SKM-1 treated with dmso at 0.1 percent for 144 hours (cell line): ENCODE measurements around the gene ST6GALNAC6.
A peak's percentile ranks its signal among the peaks of the same experiment; 100 is the strongest.
"Not testable (repeated sequence)": the region's sequence is repeated elsewhere in the genome, so short reads cannot be mapped to it uniquely, and the experiment has no call there.

Source experiments
- DNase-seq: peaks from one replicate; lab custom pipeline; 2025; ENCODE audit not compliant: unreplicated experiment; lab: John Stamatoyannopoulos, UW

The ST6GALNAC6 gene

DNA sequence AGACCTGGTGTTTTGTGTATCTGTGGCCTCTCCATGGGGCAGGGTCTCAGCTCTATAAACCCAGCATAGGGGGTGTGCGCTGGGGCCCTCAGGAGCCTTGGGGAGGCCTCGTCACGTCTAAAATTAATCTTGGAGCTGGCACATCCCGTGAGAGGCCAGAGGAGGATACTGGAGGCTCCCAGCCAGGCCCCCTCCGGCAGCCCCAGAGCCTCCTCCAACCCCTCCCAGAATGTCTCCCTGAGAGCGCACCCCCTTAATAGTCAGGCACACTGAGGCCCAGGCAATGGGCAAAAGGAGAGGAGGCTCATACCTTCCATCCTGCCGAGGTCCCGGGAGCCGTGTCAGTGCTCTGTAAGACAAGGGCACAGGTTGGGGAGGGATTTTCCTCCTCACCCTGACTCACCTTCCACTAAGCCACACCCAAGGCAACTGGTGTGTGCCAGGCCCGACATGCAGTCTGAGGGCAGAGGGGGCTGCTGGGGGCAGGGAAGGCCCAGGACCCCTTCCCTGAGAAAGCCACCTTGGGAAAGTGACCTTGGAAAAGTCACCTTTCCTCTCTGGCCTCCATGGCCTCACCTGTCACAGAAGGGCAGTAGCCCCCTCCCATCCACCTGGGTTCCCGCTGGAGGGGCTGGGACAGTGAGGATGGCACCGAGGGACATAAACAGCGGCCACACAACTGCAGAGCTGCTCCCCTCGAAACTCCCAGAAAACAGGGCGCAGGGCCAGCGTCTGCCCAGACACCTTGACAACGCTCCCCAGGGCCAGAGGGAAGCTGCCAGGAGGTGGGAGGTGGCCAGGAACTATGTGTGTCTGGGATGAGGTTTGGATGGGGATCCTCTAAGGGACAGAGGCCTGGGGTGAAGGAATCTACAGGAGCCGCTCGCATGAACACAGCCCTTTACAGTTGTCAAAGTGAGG is 24.8 kb downstream of the ST6GALNAC6 start:
- no peak for DNase-seq

DNA sequence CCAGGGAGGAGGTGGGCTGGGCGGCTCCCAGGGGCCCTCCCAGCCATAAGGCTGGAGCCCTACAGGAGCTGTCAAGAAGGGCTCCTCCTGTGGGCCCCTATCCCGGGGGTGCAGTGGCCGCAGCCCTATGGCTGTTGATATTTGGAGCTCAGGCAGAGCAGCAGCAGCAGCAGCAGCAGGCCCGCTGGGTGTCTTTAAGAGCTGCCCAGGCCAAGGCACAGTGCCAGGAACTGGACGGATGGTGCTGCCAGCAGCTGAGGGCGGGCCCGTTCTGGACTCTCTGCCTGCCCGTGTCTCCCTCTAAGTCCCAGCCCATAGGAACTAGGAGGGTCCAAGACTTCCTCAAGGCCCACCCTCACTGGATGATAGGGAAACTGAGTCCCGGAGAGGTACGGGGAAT is 25.5 kb downstream of the ST6GALNAC6 start:
- DNase-seq, result no peak

DNA sequence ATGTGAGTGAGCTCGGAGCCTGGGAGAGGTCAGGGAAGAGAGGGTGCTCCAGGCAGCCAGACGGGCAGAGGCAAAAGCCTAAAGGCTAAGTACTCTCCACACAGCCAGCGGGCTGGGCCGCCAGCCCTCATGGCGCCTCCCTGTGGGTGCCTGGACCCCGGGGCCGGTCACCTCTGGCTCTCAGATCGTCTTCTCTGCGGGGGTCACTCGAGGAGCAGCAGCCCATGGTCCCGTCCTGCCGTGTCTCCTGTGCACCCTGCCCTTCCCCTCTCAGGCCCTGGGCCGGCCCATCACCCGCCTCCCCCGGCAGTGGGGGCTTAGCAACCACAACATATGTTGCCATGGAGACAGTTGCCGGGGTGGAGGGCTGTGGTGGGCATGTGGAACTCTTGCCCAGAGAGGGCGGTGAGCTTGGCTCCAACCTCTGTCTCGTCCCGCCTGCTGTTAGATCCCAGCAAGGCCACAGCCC is 26.1 kb downstream of the ST6GALNAC6 start:
- DNase-seq, result no peak

DNA sequence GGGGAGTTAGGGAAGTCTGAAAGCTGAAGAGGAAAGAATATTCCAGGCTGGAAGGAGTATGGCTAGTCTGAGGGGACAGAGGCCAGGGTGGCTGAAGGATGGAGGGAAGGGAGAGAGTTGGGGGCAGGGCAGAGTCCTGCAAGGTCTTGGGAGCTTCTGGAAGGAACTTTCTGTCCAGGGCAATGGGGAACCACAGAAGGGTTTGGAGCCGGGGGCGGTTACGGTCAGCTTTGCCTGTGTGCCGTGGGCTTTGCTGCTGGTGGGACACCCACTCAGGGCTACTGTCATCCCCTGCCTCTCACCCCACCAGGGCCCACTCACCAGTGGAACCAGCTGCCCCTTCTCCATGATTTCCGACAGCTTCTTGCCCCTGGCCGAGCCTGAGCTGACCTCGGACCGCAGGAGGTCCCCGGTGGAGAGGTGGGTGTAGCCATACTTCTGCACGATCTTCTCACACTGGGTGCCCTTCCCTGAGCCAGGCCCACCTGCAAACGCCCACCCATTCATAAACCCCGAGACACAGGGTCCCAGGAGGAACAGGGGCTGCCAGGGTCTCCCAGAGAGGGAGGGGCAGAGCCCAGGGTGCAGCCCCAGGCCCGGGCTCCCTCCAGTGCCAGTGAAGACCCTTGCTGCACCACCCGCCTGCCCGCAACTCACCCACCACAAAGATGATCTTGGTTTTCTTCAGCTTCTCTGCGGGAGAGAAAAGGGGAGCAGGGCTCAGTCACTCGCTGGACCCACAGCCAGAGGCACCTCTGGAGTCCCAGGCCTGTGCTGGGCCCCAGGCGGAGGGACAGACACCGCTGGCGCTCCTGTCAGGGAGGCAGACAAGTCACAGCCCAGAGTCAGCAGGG is 26.8 kb downstream of the ST6GALNAC6 start:
- no peak for DNase-seq

DNA sequence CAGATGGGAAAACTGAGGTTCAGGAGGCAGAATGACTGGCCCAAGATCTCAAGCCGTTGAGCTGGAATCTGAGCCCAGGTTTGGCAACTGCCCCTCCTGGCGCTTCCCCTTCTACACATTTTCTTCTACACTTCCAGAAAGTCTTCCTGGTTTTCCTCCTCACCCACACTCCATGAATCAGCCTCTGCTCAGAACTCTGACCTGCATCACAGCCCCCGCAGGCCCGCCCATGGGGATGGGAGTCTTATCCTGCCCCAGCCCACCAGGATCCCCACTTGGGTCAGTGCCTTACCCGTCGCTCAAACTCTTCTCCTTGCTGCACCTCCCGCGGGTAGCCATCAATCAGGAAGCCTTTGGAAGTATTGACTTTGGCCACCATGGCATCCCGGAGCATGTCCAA is 27.9 kb downstream of the ST6GALNAC6 start:
- no peak for DNase-seq

DNA sequence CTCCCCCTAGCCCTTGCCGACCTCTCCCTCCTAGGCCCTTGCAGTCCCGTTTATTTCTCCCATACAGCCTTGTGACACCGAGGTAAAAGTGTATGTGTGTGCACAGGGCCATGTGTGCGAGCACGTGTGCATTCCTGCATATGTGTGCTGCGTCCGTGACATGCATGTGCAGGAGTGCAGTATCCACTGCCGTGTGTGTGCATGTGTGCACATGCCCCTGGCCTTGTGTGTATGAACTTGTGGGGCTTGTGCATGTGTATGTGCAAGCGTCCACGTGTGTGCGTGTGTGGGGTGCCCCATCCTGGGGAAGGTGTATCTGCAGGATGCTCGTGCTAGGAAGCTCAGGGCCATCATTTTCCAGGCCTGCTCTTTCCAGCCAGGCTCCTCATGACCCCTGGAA is 28.5 kb downstream of the ST6GALNAC6 start:
- no peak for DNase-seq

DNA sequence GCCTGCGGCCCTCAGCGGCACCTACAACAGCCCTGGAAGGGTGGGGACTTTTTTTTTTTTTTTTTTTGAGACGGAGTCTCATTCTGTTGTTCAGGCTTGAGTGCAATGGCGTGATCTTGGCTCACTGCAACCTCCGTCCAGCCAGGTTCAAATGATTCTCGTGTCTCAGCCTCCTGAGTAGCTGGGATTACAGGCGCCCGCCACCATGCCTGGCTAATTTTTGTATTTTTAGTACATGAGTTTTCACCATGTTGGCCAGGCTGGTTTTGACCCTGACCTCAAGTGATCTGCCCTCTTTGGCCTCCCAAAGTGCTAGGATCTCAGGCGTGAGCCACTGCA is 29.3 kb downstream of the ST6GALNAC6 start:
- not testable (repeated sequence) for DNase-seq

DNA sequence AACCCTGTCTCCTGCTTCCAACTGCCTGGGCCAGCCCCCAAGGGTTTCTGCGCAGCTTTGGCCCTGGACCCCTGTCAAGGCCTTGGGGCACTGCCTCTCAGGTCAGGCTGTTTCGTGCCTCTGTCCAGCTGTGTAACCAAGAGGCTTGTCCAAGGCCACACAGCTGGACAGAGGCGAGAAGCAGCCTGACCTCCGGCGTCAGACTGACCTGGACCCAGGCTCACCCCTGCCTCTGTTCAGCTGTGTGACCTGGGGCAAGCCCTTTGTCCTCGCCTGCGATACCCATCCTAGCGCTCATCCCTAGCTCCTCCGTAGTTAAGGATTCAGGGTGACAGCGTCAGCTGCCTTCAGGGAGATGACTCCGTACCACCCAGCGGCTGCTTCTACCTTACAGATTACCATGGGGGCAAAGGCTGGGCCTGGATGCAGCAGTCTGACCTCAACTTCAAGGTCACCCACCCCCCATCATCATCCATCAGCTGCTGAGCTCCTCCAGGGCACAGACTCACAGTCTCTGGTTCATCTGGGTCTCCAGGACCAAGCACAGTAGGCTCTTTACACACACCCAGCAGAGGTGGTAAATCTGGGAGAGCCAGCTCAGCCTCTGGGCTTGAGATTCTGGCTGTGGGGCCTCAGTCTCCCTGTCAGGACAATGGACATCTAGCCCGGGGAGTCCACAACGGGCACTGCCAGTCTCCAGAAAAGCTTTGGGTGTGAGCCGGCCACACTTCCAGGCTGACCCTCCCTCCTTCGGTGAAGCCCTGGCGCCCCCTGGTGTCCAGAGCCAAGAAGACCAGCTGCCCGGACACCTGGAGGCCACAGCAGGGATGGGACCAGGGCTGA is 29.9 kb downstream of the ST6GALNAC6 start:
- peak; percentile 67 for DNase-seq

DNA sequence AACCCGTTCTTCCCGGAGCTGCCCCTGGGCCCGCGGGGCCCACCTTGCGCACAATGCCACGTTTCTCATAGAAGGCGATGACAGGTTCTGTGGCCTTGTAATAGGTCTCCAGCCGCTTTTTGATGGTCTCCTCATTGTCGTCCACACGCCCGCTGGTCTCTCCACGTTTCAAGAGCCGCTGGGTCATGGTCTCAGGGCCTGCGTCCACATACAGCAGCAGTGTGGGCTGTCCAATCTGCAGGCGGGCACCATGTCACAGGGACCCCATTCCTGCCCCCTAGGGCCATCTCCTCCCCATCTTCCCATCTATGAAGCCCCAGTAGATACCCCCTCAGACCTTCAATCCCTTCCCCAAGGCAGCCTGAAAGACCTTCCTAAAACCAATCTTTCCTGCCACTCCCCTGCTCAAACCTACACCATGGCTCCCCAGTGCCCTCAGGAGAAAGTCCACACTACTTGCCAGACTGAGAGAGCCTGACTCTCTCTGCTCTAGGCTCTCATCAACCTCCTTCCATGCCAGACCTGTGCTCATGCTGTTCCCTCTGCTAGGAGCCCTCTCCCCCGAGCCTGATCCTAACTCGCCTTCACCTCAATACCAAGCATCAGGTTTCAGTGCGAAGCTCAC is 31.0 kb downstream of the ST6GALNAC6 start:
- no peak for DNase-seq

DNA sequence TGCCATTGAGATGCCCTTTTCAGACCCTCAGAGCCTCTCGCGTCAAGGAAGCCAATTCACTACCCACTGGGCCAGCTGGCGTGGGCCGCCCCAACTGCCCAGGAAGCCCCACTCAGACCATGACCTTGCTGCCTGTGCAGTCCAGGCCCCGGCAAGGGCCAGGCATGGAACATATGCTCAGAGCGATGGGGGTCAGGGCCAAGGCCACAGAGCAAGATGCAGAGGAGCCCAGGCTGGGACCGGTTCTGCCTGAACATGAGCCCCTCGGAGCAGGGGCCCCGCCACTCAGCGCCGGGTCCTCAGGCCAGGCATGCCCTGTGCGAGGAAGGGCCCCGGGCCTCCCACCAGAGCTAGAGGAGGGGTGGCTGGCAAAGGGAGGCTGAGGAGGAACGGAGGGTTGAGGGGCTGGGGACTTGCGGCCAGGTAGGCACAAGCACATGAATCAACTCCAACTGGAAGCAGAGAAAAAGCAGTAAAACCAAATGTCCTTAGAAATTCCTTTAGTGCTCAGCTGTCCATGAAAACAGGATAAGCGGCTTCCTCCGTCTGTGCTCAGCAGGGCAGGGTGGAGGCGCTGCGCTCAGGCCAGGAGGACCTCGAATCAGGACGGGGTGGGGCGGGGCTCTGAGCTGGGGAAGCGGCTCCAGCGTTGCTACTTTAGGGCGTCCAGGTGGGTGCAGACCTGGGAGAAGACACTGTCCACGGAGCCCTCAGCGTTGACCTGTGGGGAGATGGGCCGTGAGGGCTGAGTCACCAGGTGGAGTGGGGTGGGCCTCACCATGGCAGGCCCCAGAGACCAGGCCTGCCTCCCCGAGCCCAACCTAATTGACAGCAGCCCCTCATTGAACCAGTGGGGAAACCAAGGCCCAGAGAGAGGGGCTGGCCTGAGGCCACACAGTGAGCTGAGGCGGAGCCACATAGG is 31.8 kb downstream of the ST6GALNAC6 start:
- no peak for DNase-seq

DNA sequence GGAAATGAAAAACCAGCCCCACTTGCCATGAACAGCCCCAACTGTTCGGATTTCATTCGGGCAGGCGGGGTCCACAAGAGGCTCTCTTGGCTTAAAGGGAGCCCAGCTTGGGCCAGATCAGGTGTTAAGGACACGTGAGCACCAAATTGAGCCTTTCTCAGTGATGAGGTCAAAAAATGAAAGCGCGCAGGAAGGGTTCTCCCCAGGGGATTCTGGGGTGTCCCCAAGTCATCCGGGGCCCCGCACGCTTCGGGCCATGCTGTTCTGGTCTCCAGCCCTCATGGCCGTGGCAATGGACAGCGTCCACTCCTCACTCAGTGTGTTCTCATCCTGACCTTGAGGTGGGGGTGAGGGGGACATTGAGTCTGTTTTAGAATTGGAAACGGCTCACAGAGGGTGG is 32.9 kb downstream of the ST6GALNAC6 start:
- DNase-seq, result no peak

DNA sequence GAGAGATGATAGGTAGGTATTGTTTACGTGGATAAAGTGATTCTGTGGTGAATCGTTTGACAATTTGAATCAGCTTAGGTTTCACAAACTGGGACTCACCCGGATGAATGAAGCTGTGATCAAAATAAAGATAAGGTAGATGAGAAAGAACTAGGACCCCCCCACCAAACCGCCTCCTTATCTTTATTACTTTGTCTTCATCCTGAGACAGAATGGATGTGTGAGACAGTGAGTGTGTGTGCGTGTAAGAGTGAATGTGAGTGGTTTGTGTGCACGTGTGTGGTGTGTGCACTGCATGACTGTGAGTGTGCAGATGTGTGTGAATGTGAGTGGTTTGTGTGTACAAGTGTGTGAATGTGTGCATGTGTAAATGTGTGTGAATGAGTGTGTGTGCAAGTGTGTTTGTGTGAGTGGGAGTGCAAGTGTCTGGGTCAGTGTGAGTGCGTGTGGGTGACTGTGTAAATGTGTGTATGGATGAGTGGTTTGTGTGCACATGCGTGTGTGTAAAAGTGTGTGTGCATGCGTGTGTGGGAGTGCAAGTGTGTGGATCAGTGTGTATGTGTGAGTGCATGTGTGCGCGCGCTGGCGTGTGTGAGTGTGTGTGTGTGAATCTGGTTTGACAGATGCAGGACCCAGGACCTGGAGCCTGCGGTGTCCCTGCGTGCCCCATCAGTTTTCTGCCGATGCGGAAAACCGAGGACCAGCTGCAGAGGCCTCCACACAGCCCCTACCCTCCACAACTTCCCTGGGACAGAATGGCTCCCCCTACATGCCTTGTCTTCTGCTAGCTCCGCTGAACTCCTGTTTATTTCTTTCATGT is 33.5 kb downstream of the ST6GALNAC6 start:
- no peak for DNase-seq

DNA sequence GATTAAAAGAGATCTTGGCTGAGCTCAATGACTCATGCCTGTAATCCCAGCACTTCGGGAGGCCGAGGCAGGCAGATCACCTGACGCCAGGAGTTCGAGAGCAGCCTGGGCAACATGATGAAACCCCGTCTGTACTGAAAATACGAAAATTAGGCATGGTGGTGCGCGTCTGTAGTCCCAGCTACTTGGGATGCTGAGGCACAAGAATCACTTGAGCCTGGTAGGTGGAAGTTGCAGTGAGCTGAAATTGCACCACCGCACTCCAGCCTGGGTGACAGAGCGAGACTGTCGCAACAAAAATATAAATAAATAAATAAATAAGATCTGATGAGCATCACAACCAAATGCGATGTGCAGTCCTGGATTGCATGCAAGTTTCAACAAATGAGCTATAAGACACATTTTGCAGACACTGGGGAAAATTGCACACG is 36.2 kb downstream of the ST6GALNAC6 start:
- no peak for DNase-seq

DNA sequence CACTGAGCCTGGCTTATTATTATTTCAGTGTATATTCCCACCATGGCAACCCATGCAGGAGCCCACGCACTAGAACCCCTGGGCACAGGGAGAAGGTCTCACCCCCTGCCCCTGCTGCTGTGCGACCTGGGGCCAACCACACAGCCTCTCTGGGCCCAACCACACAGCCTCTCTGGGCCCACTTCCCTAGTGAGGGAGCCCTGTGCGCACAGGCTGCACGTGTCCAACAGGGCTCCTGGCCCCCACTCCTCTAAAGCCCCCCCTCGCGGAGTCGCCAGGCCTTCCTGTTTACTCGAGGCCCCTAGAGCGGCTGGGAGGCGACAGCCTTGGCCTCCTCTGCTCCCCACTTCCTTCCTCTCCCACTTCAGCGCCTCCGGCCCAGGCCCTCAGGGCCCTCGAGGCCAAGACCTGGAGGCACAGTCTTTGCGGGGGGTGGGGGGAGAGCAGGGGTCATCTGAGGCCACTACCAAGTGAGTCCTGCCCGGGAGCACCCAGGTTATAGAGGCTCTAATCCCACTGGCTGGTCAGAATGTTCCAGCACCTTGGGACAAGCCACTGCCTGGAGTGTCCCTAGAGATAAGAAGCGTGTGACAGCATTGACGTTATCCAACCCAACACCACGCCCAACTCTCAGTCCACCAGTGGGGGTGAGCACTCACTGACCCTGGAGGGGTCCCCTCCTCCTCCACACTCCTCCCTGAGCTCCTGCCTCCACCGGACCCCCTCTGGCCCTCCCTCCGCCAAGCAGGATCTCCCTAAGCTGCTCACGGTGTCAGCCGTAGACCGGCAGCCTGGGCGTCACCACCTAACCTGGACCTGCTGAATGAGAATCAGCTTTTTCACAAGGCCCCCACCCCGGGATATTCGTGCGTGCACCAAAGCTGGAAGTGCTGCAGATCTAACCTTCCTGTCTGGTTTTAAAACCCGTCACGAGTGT is 37.1 kb downstream of the ST6GALNAC6 start:
- DNase-seq, result peak; percentile 95

DNA sequence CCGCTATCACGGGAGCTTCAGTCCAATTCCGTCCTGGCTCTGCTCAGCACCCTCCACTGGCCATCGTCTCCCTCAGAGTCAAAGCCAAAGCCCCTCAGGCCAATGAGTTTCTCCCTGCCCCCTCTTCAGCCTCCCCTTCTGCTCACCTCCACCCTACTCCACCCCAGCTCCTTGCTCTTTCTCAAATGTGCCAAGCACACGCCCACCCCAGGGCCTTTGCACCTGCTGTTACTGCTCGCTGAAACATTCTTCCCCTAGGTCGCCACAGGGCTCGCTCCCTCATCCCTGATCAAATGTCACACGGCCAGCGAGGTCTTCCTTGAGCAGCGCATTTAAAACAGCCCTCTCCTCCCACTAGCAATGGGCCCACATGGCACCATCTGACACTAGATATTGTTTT is 38.6 kb downstream of the ST6GALNAC6 start:
- no peak for DNase-seq

DNA sequence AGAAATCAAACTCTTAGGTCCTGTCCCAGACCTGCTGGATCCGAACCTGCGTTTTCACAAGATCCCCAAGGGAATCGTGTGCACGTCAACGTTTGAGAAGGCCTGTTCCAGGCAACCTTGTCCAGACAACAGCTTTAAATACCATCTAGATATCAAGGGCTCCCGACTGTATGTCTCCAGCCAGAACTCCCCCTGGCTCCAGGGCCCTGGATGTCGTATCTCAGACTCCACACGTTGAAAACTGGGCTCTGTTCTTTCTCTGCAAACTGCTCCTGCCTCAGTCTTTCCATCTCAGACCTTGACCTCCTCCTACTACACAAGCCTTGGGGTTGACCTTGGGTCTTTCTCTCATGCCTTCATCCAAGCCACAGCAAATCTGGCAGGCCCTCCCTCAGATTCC is 39.1 kb downstream of the ST6GALNAC6 start:
- DNase-seq, result no peak

DNA sequence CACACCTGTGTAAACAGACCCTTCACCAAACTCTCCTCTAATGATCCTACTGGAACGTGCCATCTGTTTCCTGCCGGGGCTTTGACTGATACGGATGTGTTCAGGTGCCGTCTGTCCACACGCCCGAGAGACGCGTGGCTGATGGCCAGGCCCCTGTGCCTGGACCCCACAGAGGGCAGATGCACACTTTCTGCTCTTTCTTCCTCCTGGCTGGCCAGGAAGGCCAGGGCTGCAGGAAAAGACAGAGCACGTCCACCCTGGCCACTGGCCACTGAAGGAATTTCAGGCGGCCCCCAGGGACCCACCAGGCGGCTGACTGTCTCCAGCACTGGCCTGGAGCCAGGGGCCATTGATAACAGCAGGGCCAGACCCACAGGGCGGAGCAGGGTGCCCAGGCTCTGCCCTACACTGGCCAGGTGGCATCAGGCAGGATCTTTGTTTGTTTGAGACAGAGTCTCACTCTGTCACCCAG is 41.3 kb downstream of the ST6GALNAC6 start:
- no peak for DNase-seq
